Sciatic nerve (tissue), 2 donors: ENCODE results near the gene NEIL3. TPM values are rescaled to one million over a fixed set of nuclear protein-coding genes. Genes with fewer than 3 reads are reported as not detected.
A peak's percentile ranks its signal among the peaks of the same experiment; 100 is the strongest.
"Not testable (repeated sequence)": the region's sequence is repeated elsewhere in the genome, so short reads cannot be mapped to it uniquely, and the experiment has no call there.

ENCODE experiments used
- ATAC-seq: fragments of 200-7000 bp; cut with Tn5 transposase; one replicate; pipeline ENCODE4 v1.9.1; 2020; ENCODE audit warnings: mild to moderate bottlenecking, moderate library complexity
- DNase-seq: peaks from one replicate; pipeline ENCODE4 v3.0.0-alpha.2; 2020; ENCODE audit warnings: low spot score
- intact Hi-C: fragments of 100-400 bp; cut with DNase I; formaldehyde crosslinking; loops from one replicate; pipeline ENCODE4 v1.14.2; 2022
- total RNA-seq: library from RNA; stranded (reverse); fragmentation: NEBNext Ultra II Directional; extraction: Animal tissue kit (Norgen Biotek cat#: 25700); gene quantifications from one replicate; pipeline ENCODE4 v1.2.1, GENCODE V29; 2021
- donor health status: DM: no; HTN: no; CAD: no.
- donor health status: DM: no; HTN: no; CAD: no.

NEIL3 gene
- total RNA-seq, 1 donor from 2014 or later = 0.67 TPM

DNA sequence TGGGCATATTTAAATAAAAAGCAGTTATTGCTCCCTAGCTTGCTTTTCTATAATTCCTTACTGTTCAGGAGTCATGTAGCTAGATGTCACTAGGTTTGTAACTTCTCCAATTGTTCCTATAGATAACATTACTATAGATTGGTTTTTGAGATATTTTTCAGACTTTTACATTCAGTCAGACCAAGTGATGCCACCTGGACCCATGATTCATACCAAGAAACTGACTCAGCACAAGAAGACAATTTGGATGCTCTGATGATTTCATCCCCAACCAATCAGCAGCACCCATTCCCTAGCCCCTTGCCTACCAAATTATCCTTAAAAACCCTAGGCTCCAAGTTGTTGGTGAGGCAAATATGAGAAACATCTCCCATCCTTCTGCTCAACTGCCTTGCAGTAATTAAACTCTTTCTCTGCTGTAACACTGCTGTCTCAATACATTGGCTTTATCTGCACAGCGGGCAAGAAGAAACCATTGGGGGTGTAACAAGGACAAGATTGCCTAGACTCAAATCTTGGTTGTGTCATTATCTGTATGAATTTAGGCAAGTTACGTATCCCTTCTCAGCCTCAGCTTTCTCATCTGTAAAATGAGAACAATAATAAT, 11.8 kb upstream of the NEIL3 start:
- no peak for DNase-seq
- no peak for ATAC-seq
- intact Hi-C loops = no loop called here

DNA sequence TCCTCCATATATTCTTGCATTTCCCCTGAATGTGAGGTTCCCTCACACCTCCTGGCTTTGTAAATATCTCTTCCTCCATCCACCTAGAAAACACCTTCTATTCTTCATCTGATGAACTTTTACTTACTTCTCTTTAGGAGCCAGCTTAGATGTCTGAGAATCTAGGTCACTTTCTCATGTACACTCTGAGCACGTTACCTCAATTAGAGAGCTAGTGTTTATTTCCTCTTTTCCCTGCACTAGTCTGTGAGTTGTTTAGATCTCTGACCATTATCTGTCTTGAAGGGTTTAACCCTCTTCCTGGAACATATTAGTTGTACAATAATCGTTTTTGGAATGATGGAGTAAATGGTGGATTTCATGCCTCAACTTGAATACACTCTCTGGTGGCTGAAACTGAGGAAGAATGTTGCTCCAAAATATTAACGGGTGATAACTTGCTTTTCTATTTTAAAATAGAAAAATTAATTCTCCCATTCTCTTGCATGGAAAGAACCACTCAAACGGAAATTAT, 8.5 kb upstream of the NEIL3 start:
- no peak for ATAC-seq

GRCh38 chr4:177302371-177303100, 7.1 kb upstream of the NEIL3 start:
- DNase-seq (no peak), ATAC-seq (no peak)
- intact Hi-C loops = no loop called here

More for the DNA sequence above, 8.5 kb upstream of the NEIL3 start:
- DNase-seq = no peak
- intact Hi-C loops = no loop called here

- no peak for ATAC-seq
- intact Hi-C loops = no loop called here
- DNase-seq = no peak
Measured at GRCh38 chr4:177304094-177304493, 5.6 kb upstream of the NEIL3 start.

DNA sequence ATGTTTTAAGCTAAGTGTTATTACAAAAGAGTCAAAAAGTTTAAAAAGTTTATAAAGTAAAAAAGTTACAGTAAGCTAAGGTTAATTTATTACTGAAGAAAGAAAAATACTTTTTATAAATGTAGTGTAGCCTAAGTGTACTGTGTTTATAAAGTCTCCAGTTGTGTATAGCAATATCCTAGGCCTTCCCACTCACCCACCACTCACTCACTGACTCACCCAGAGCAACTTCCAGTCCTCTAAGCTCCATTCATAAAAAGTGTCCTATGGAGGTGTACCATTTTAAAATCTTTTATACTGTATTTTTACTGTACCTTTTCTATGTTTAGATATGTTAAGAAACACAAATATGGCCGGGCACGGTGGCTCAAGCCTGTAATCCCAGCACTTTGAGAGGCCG, 4.8 kb upstream of the NEIL3 start:
- intact Hi-C loops, ATAC-seq, DNase-seq: not testable (repeated sequence)

- DNase-seq = no peak
- intact Hi-C loops = no loop called here
- ATAC-seq = no peak
Measured at GRCh38 chr4:177308125-177308524, 1.5 kb upstream of the NEIL3 start.

GRCh38 chr4:177308847-177309521, 690 bp upstream of the NEIL3 start:
- intact Hi-C loops = no loop called here
- ATAC-seq = no peak

GRCh38 chr4:177311589-177311988, 1.9 kb downstream of the NEIL3 start:
- no peak for DNase-seq
- intact Hi-C loops = no loop called here
- ATAC-seq = no peak

More at GRCh38 chr4:177308847-177309521, 690 bp upstream of the NEIL3 start:
- DNase-seq = no peak

DNA sequence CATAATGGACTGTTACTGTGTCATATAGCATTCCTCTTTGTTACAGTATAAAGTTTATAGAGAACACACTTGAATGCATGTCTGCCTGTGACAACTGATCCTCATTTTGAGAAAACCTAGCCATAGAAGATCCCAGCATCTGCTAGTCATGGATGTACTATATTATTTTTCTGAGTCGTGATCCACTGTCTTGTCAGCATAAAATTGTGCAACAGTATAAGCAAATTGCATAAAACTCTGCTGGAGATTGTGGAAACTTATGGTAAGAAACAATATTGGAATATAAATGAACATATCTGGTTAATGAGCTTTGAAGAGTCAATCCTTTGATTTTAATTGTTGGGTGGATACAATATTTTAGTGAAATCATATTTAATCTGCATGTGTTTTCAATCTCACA, 3.6 kb downstream of the NEIL3 start:
- intact Hi-C loops = no loop called here
- ATAC-seq = no peak

GRCh38 chr4:177315767-177316464, 6.2 kb downstream of the NEIL3 start:
- intact Hi-C loops = no loop called here
- ATAC-seq = no peak
- no peak for DNase-seq

More for the DNA sequence above, 3.6 kb downstream of the NEIL3 start:
- no peak for DNase-seq

GRCh38 chr4:177320721-177321120, 11.0 kb downstream of the NEIL3 start:
- intact Hi-C loops = no loop called here
- no peak for DNase-seq
- ATAC-seq = no peak

- ATAC-seq (no peak), DNase-seq (no peak)
- intact Hi-C loops = no loop called here
Measured at GRCh38 chr4:177321647-177322046, 12.0 kb downstream of the NEIL3 start.

DNA sequence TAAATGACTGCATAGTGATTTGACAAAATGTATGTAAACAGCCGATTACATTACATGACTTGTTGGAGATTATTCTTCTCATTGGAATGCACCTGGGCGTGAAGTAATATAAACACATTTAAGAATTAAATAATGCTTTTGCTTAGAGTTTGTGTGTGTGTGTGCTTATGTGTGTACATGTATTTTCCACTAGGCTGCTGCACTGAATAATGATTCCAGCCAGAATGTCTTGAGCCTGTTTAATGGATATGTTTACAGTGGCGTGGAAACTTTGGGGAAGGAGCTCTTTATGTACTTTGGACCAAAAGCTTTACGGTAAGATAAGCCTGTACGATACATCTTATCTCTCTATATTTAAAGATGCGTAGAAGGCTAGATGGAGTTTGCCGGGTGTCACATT, 12.6 kb downstream of the NEIL3 start:
- intact Hi-C loops = no loop called here
- no peak for ATAC-seq

DNA sequence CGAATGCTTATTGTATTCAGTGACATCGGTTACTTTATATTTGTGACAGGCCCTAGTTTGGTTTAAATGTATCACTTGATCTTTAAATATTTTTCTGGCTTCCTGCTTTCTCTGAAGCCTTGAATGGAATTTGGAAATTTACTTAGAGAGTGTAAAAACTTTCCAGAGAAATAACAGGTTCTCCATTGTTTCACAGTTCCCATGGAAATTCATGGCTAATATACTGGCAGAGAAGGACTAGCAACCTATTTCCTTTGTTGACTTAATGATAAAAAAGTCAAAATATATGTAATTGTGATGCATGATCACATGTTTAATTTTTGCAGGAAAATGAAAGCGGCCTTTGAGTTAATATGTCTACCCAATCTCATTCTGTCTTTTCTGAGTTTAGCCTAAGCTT, 13.2 kb downstream of the NEIL3 start:
- DNase-seq = no peak
- ATAC-seq = no peak
- intact Hi-C loops = no loop called here

More for the DNA sequence above, 12.6 kb downstream of the NEIL3 start:
- DNase-seq = no peak

GRCh38 chr4:177323416-177323815, 13.7 kb downstream of the NEIL3 start:
- ATAC-seq (no peak), DNase-seq (no peak)
- intact Hi-C loops = no loop called here

GRCh38 chr4:177332119-177332518, 22.4 kb downstream of the NEIL3 start:
- DNase-seq (no peak), ATAC-seq (no peak)
- intact Hi-C loops = no loop called here

GRCh38 chr4:177339477-177340374, 30.1 kb downstream of the NEIL3 start:
- peak; percentile 75 for ATAC-seq
- intact Hi-C loops = no loop called here
- DNase-seq = no peak

DNA sequence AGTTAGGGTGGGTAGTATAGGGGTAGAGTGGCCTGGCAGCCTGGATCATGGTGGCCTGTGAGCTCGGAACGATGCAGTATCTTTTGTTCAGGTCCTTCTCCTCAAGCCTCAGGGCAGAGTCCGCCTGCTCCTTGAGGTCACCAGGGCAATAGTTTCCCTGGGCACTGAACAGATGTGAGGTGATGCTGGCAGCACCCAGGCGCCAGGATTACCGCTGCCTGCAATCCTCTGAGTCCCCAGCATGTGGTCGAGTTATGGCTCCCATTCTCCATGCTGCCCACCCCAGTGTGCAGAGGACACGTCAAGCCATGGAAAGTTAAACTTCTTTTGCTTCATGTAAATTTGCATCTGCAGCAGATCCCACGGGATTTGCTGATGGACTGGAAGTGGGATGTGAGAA, 38.7 kb downstream of the NEIL3 start:
- DNase-seq (no peak), ATAC-seq (no peak)
- intact Hi-C loops = no loop called here
